Psoas muscle (tissue), 8 donors: ENCODE results near the gene DSCAM. TPM values are rescaled to one million over a fixed set of nuclear protein-coding genes. Genes with fewer than 3 reads are reported as not detected.

Source experiments
- ATAC-seq, 4 donors: fragments of 200-7000 bp; cut with Tn5 transposase; one replicate each; pipeline ENCODE4 v1.9.1; 2020; ENCODE audit warnings: moderate library complexity in 3 of 4, mild to moderate bottlenecking in 2 of 4
- DNase-seq, 2 donors: peaks; one replicate each; pipeline ENCODE4 v3.0.0-alpha.2; 2020
- H3K27ac ChIP-seq: fragments of 200-600 bp; one replicate; pipeline ENCODE4 v1.8.0; 2022
- H3K27me3 ChIP-seq, 3 donors: fragments of 200-600 bp in 1 of 3; one replicate each; pipeline versions ENCODE4 v1.6.1 to v1.8.0; 2013 to 2022; ENCODE audit warnings: low read length in 2 of 3, mild to moderate bottlenecking in 2 of 3, moderate library complexity in 1 of 3; ENCODE audit not compliant: insufficient read depth in 3 of 3
- H3K36me3 ChIP-seq, 2 donors: fragments of 200-600 bp in 1 of 2; one replicate each; pipeline versions ENCODE4 v1.6.1 to v1.8.0; 2013 to 2022; ENCODE audit warnings: low read depth in 1 of 2, mild to moderate bottlenecking in 1 of 2, moderate library complexity in 1 of 2; ENCODE audit not compliant: insufficient read depth in 1 of 2
- H3K4me1 ChIP-seq: fragments of 200-600 bp; one replicate; pipeline ENCODE4 v1.8.0; 2022
- H3K4me3 ChIP-seq: fragments of 200-600 bp; one replicate; pipeline ENCODE4 v1.8.0; 2022; ENCODE audit warnings: mild to moderate bottlenecking
- H3K9me3 ChIP-seq: fragments of 200-600 bp; one replicate; pipeline ENCODE4 v1.8.0; 2022
- WGBS, 3 donors: extraction: QIAGEN DNeasy Blood & Tissue Kit; methylation state at CpG; one replicate each; pipeline versions ENCODE4 v1.1.6 to v1.1.7; 2013; 5-methylcytosine and 5-hydroxymethylcytosine counted together
- intact Hi-C, 2 donors: fragments of 100-400 bp; cut with DNase I; formaldehyde crosslinking; loops; one replicate each; pipeline versions ENCODE4 v1.11.0 to v1.14.2; 2022
- polyA plus RNA-seq, 3 donors: library from polyadenylated mRNA; stranded (reverse); fragments of 200-250 nt; gene quantifications; one replicate each; pipeline ENCODE4 v1.2.3, GENCODE V29; 2013
- total RNA-seq, 4 donors: library from RNA; stranded (reverse); fragmentation: NEBNext Ultra II Directional in 2 of 4; extraction: Animal tissue kit (Norgen Biotek cat#: 25700) in 2 of 4; gene quantifications; one replicate each; pipeline versions ENCODE4 v1.2.1 to v1.2.4, GENCODE V29; 2021 to 2023
- TF ChIP-seq, protein P1 (sequence below): fragments of 200-600 bp; IDR thresholded peaks from one replicate; pipeline ENCODE4 v1.8.0; 2022; ENCODE audit warnings: antibody characterized with exemption
- donor health status: healthy with polysubstance abuse.
- donor health status: DM: no; HTN: no; CAD: no; lungs with moderate emphysema.
- donor health status: Bipolar disorder and iron deficiency.
- donor health status: healthy.
- donor health status: DM: yes; HTN: yes; CAD: no.
- donor health status: DM: no; HTN: no; CAD: no.
- donor health status: DM: no; HTN: no; CAD: no.
- donor health status: DM: yes; HTN: yes; CAD: no.

Gene DSCAM
- total and polyA plus RNA-seq, 7 donors = 0.03 to 0.04 TPM; not detected in 5

DNA sequence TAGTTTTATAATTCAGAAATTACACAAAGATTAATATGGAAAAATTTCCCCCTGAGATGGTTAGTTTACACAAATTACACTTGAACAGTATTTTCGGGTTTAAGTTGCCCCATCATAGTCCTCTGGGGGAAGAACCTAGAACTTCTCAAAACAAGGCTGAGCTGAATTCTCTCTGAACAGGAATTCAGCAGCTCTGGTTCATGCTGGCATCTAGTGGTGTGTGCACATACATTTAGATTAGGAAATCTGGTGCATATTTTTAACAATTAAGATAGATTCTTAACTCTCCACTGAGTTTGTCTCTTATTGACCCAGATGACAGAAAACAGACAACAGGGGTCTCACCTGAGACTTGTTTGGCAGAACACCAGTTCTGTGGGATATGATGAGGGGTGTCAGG is 410.7 kb downstream of the DSCAM start:
- H3K4me1 ChIP-seq = no peaks in the 10 kb centered on the region
- H3K4me3 ChIP-seq = no peak overlapping the region
- no peaks in the 10 kb centered on the region for H3K36me3 ChIP-seq
- H3K27me3 ChIP-seq = no peaks in the 10 kb centered on the region
- peaks cover 5% of the 10 kb centered on the region for H3K9me3 ChIP-seq
- intact Hi-C loops = no loop called here
- TF ChIP-seq, protein P1, sequence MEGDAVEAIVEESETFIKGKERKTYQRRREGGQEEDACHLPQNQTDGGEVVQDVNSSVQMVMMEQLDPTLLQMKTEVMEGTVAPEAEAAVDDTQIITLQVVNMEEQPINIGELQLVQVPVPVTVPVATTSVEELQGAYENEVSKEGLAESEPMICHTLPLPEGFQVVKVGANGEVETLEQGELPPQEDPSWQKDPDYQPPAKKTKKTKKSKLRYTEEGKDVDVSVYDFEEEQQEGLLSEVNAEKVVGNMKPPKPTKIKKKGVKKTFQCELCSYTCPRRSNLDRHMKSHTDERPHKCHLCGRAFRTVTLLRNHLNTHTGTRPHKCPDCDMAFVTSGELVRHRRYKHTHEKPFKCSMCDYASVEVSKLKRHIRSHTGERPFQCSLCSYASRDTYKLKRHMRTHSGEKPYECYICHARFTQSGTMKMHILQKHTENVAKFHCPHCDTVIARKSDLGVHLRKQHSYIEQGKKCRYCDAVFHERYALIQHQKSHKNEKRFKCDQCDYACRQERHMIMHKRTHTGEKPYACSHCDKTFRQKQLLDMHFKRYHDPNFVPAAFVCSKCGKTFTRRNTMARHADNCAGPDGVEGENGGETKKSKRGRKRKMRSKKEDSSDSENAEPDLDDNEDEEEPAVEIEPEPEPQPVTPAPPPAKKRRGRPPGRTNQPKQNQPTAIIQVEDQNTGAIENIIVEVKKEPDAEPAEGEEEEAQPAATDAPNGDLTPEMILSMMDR = no peak
- no peak for ATAC-seq
- 69 to 73% (median 71%) methylated on average over 1 of the region's 1 CpG for WGBS, 3 donors
- DNase-seq = no peak
- no peak overlapping the region for H3K27ac ChIP-seq

DNA sequence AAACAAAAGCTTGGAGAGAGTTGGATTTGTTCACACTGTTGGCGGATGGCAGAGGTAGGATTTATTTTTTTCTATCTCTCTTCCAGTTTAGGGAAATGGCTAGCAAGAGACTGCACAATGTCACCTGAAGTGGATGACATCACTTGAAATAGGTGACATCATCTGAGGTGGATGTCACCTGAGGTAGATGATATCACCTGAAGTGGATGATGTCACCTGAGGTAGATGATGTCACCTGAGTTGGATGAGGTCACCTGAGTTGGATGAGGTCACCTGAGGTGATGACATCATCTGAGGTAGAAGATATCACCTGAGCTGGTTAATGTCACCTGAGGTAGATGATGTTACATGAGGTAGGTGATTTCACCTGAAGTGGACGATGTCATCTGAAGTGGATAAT is 413.4 kb downstream of the DSCAM start:
- no peak for ATAC-seq

DNA sequence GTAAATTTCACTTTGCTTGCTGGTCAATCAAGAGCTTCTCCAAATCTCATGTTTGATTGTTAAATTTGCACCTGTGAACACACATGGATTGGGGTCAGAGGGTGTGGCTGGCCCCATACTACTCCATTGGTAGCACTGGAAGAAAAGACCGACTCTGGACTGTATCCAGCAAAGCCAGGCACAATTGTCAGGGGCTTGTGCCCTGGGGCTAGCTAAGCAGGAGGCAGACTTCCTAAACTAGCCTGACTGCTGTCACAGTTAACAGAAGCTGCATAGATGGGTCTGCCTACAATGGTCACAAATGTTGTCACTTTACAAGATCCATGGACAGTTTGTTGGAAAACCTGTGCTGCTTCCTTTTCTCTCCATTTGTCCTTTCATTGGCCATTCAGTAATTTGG is 421.0 kb downstream of the DSCAM start:
- H3K36me3 ChIP-seq = no peaks in the 10 kb centered on the region
- ATAC-seq (no peak), DNase-seq (no peak)
- no peak overlapping the region for H3K4me3 ChIP-seq
- TF ChIP-seq, protein P1 = no peak
- no peak overlapping the region for H3K27ac ChIP-seq
- WGBS, 3 donors = 25 to 83% (median 65%) methylated on average over 1 of the region's 1 CpG
- no peaks in the 10 kb centered on the region for H3K4me1 ChIP-seq
- no peaks in the 10 kb centered on the region for H3K27me3 ChIP-seq
- H3K9me3 ChIP-seq = no peaks in the 10 kb centered on the region
- intact Hi-C loops = no loop called here

More for the DNA sequence above, 413.4 kb downstream of the DSCAM start:
- DNase-seq = no peak
- TF ChIP-seq, protein P1 = no peak
- Histone ChIP-seq H3K9me3 (no peaks in the 10 kb centered on the region), H3K4me3 (no peak overlapping the region), H3K27me3 (no peaks in the 10 kb centered on the region), H3K4me1 (no peaks in the 10 kb centered on the region), H3K36me3 (no peaks in the 10 kb centered on the region), H3K27ac (no peak overlapping the region)
- WGBS, 3 donors = 90 to 93% (median 93%) methylated on average over 2 of the region's 2 CpGs
- intact Hi-C loops = no loop called here

DNA sequence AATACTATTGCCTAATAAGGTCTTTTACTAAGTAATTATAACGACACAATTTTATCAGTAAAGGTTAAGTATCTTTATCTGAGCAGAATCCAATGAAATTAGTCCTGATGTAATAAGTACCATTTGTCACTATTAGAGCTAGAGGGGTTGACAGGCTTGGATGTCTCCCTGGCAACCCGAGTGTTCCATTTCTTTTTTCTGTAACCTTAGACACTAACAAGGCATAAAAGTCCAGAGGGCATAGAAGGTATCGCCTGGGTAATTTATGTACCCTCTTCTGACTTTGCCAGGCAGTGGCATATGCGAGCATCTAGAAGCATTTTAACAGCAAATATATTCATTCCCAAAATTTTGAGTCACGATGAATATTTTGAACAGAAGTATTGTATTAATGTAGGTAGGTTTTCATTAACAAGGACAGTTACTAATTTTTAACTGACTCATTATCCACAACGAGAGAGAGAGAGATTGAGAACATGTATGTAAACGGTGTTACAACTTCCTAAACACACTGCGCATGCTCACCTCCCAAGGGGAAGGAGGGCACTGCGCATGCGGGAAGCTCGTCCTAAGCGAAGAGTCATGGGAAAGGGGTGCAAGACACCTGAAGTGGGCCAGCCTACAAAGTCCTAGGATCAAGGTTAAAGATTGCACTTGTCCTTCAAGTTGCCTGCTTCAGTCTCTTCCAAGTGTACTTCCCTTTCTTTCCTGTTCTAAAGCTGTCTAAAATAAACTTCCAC is 423.9 kb downstream of the DSCAM start:
- Histone ChIP-seq H3K36me3 (no peaks in the 10 kb centered on the region), H3K4me3 (no peak overlapping the region), H3K9me3 (peaks cover 4% of the 10 kb centered on the region), H3K27ac (no peak overlapping the region), H3K4me1 (no peaks in the 10 kb centered on the region), H3K27me3 (no peaks in the 10 kb centered on the region)
- no peak for DNase-seq
- TF ChIP-seq, protein P1 = no peak
- intact Hi-C loops = no loop called here
- WGBS, 3 donors = 59 to 62% (median 61%) methylated on average over 12 of the region's 12 CpGs
- ATAC-seq = no peak

DNA sequence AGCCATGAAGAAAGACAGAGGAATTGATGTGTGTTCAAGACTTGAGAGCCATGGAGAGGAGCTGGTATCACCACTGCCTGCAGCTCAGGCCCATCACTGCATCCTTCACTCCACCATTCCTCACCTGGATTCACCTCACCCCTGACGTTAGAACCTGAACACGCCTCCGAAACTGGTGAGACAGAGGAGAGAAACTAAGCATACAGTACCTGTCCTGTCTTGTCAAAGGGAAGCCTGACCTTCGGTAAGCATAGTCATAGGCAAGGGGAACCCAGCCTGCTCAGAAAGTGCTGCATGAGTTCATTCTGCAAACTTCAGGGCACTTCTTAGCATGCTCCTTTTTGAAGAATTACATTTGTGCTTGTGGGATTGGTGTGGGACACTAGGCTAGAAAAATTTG is 425.8 kb downstream of the DSCAM start:
- ATAC-seq (no peak), DNase-seq (no peak)
- WGBS, 3 donors = 85 to 93% (median 87%) methylated on average over 4 of the region's 4 CpGs
- H3K9me3 ChIP-seq = peaks cover 4% of the 10 kb centered on the region
- no peak overlapping the region for H3K4me3 ChIP-seq
- TF ChIP-seq, protein P1 = no peak
- no peaks in the 10 kb centered on the region for H3K4me1 ChIP-seq
- H3K27ac ChIP-seq = no peak overlapping the region
- no peaks in the 10 kb centered on the region for H3K27me3 ChIP-seq
- intact Hi-C loops = no loop called here
- no peaks in the 10 kb centered on the region for H3K36me3 ChIP-seq
